K562 (cell line): ENCODE data around the gene ORAI1. TPM values are rescaled to one million over a fixed set of nuclear protein-coding genes. Genes with fewer than 3 reads are reported as not detected.

Experiments
- FOXJ3 ChIP-seq: sonication (generic); formaldehyde crosslinking; IDR thresholded peaks from 2 replicates; pipeline ENCODE4 v1.4.0; 2020; ENCODE audit warnings: mild to moderate bottlenecking, missing genetic modification reagents
- HNRNPK ChIP-seq: fragments of 200-400 bp; formaldehyde crosslinking; IDR thresholded peaks from one replicate; pipeline ENCODE4 v1.6.1; 2018; ENCODE audit warnings: mild to moderate bottlenecking, low read depth, low read length; ENCODE audit not compliant: poor library complexity, severe bottlenecking
- LARP7 ChIP-seq: fragments of 450-650 bp; IDR thresholded peaks from 2 replicates; pipeline ENCODE4 v1.6.1; 2016
- MBD2 ChIP-seq: sonication (generic); IDR thresholded peaks from 2 replicates; pipeline ENCODE4 v1.6.1; 2016; ENCODE audit warnings: low read depth, borderline replicate concordance
- MED1 ChIP-seq: sonication (generic); formaldehyde crosslinking; IDR thresholded peaks from 2 replicates; pipeline ENCODE4 v1.8.1; 2023; ENCODE audit warnings: missing genetic modification reagents, borderline replicate concordance
- RAD21 ChIP-seq, 2 experiments: fragments of 250-450 bp in 1 of 2; fragments of 450-650 bp in 1 of 2; sonication (Bioruptor Pico) in 1 of 2; formaldehyde crosslinking in 1 of 2; IDR thresholded peaks in 1 of 2; conservative IDR thresholded peaks in 1 of 2; 2 replicates each; pipeline versions ENCODE4 v1.4.0 to v1.8.0; 2020 to 2022; ENCODE audit warnings: mild to moderate bottlenecking in 2 of 2, moderate library complexity in 1 of 2
- RAD51 ChIP-seq: fragments of 450-650 bp; IDR thresholded peaks from 2 replicates; pipeline ENCODE4 v1.7.1; 2016; ENCODE audit warnings: low read depth, mild to moderate bottlenecking, borderline replicate concordance
- SRSF3 ChIP-seq: fragments of 200-400 bp; formaldehyde crosslinking; IDR thresholded peaks from 2 replicates; pipeline ENCODE4 v1.6.1; 2016; ENCODE audit warnings: mild to moderate bottlenecking, low read length, moderate library complexity; ENCODE audit not compliant: insufficient read depth
- TCFL5 ChIP-seq: fragments of 250-450 bp; sonication (Bioruptor Pico); conservative IDR thresholded peaks from 2 replicates; pipeline ENCODE4 v1.6.1; 2021; ENCODE audit warnings: mild to moderate bottlenecking, moderate library complexity, matching md5 sums
- YY1 ChIP-seq, 3 experiments: IDR thresholded peaks; 2 replicates each; pipeline ENCODE4 v1.6.1; 2011; ENCODE audit warnings: low read length in 2 of 3, mild to moderate bottlenecking in 2 of 3, moderate library complexity in 2 of 3, borderline replicate concordance in 1 of 3, control low read depth in 1 of 3, low read depth in 1 of 3; ENCODE audit not compliant: insufficient read depth in 3 of 3, insufficient replicate concordance in 2 of 3, control insufficient read depth in 1 of 3, insufficient read length in 1 of 3; ENCODE audit errors: extremely low read depth in 1 of 3
- ZNF551 ChIP-seq: fragments of 250-450 bp; sonication (Bioruptor Pico); IDR thresholded peaks from 2 replicates; pipeline ENCODE4 v1.5.0; 2021; ENCODE audit warnings: mild to moderate bottlenecking, moderate library complexity
- ZNF695 ChIP-seq: fragments of 450-650 bp; formaldehyde crosslinking; IDR thresholded peaks from 2 replicates; pipeline ENCODE4 v1.4.0; 2020; ENCODE audit warnings: mild to moderate bottlenecking, moderate library complexity
- polyA plus RNA-seq, 8 experiments: library from polyadenylated mRNA; depleted of rRNA in 4 of 8; stranded (reverse) in 5 of 8; unstranded in 3 of 8; fragments of >200 nt; fragmentation: Nextera tagmentation in 2 of 8; fragmentation: Illumina TruSeq in 1 of 8; extraction: Ambion mirVana in 2 of 8; extraction: Trizol in 1 of 8; gene quantifications; 2 replicates each; pipeline versions ENCODE4 v1.2.1 to v1.2.3, GENCODE V29; 2011 to 2014; ENCODE audit warnings: inconsistent platforms in 1 of 8, missing spikeins in 1 of 8
- total RNA-seq, 7 experiments: library from RNA; depleted of rRNA in 6 of 7; stranded (reverse); fragments of >200 nt in 6 of 7; fragmentation: Illumina TruSeq in 2 of 7; extraction: Trizol in 2 of 7; gene quantifications; 2 replicates each; pipeline versions ENCODE4 v1.2.1 to v1.2.3, GENCODE V29; 2011 to 2021; ENCODE audit warnings: low replicate concordance in 1 of 7
- TF ChIP-seq, protein P1 (sequence below), 2 experiments: fragments of 450-650 bp; formaldehyde crosslinking in 1 of 2; IDR thresholded peaks; 2 replicates each; pipeline versions ENCODE4 v1.4.0 to v1.6.1; 2014 to 2020; ENCODE audit warnings: mild to moderate bottlenecking in 2 of 2, borderline replicate concordance in 1 of 2, low read depth in 1 of 2
- TF ChIP-seq, protein P2 (sequence below), 2 experiments: fragments of 250-450 bp in 1 of 2; fragments of 450-650 bp in 1 of 2; sonication (Bioruptor Pico) in 1 of 2; IDR thresholded peaks; 2 replicates each; pipeline versions ENCODE4 v1.6.1 to v1.8.0; 2016 to 2021; ENCODE audit warnings: mild to moderate bottlenecking in 2 of 2, moderate library complexity in 2 of 2, missing compliant biosample characterization in 1 of 2, missing genetic modification characterization in 1 of 2
- TF ChIP-seq, protein P3 (sequence below): fragments of 250-450 bp; sonication (Bioruptor Pico); IDR thresholded peaks from 2 replicates; pipeline ENCODE4 v1.8.0; 2021; ENCODE audit warnings: borderline replicate concordance, mild to moderate bottlenecking, moderate library complexity; ENCODE audit not compliant: poor library complexity, severe bottlenecking

The ORAI1 gene
- total and polyA plus RNA-seq, 9 of the 15 experiments (the other 6 are each of a cell fraction or from before 2014, with no cell fraction given), result 2.6 to 23.8 (median 9.3) TPM

DNA sequence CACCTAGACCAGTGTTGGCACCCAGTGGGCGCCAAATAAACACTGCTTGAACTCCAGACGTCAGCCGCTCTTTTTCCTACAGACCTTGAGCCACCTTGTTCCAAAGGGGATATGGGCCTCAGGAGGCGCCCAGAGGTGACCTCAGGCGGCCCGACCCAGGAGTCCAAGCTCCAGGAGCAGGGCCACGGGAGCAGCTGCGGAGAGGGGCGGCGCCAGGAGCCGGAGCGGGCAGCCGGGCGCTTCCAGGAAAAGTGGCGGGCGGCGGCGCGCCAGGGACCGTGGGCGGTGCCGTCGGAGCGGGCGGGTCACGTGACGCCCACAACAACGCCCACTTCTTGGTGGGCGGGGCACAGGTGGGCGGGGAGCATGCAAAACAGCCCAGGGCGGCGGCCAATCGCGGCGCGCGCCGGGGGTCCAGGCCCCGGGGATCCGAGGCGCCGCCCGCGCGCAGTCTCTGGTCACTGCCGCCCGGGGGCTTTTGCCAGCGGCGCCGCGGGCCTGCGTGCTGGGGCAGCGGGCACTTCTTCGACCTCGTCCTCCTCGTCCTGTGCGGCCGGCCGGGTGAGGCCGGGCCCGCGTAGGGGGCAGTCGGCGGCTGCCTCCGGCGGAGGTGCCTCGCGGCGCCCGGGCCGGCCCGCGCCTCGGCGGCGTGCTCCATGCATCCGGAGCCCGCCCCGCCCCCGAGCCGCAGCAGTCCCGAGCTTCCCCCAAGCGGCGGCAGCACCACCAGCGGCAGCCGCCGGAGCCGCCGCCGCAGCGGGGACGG, at the start of gene ORAI1 (continued):
- TF ChIP-seq, protein P1, sequence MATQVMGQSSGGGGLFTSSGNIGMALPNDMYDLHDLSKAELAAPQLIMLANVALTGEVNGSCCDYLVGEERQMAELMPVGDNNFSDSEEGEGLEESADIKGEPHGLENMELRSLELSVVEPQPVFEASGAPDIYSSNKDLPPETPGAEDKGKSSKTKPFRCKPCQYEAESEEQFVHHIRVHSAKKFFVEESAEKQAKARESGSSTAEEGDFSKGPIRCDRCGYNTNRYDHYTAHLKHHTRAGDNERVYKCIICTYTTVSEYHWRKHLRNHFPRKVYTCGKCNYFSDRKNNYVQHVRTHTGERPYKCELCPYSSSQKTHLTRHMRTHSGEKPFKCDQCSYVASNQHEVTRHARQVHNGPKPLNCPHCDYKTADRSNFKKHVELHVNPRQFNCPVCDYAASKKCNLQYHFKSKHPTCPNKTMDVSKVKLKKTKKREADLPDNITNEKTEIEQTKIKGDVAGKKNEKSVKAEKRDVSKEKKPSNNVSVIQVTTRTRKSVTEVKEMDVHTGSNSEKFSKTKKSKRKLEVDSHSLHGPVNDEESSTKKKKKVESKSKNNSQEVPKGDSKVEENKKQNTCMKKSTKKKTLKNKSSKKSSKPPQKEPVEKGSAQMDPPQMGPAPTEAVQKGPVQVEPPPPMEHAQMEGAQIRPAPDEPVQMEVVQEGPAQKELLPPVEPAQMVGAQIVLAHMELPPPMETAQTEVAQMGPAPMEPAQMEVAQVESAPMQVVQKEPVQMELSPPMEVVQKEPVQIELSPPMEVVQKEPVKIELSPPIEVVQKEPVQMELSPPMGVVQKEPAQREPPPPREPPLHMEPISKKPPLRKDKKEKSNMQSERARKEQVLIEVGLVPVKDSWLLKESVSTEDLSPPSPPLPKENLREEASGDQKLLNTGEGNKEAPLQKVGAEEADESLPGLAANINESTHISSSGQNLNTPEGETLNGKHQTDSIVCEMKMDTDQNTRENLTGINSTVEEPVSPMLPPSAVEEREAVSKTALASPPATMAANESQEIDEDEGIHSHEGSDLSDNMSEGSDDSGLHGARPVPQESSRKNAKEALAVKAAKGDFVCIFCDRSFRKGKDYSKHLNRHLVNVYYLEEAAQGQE (IDR thresholded peaks at IDR 0.05; ENCODE audit: borderline replicate concordance), result peak; percentile 89
- TF ChIP-seq, protein P1 (CRISPR knock-in tag; IDR thresholded peaks at IDR 0.05; ENCODE audit: low read depth), result no peak; the same call in 1 of the 2 replicates
- TF ChIP-seq SRSF3 (no peak), TCFL5 (CRISPR knock-in tag) (no peak), FOXJ3 (no peak), RAD21 (CRISPR knock-in tag; conservative IDR thresholded peaks at IDR 0.05 in 1 of 2, IDR thresholded peaks at IDR 0.05 in 1 of 2) (peak in 1 of 2 experiments; percentile 13; a peak in 2 of 4 replicates), YY1 (IDR thresholded peaks at IDR 0.05; ENCODE audit: borderline replicate concordance in 1 of 3, control insufficient read depth in 1 of 3, extremely low read depth in 1 of 3, insufficient read depth in 3 of 3, insufficient read length in 1 of 3, insufficient replicate concordance in 2 of 3, low read depth in 1 of 3, low read length in 2 of 3) (peak in 2 of 3 experiments; percentile 48 to 55), ZNF551 (no peak), ZNF695 (CRISPR knock-in tag) (no peak), LARP7 (no peak), MBD2 (no peak), RAD51 (peak; percentile 97), HNRNPK (no peak), MED1 (CRISPR knock-in tag) (no peak)
- TF ChIP-seq, protein P2, sequence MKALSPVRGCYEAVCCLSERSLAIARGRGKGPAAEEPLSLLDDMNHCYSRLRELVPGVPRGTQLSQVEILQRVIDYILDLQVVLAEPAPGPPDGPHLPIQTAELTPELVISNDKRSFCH (CRISPR knock-in tag; IDR thresholded peaks at IDR 0.05), result no peak
- TF ChIP-seq, protein P2 (tag; IDR thresholded peaks at IDR 0.05), result no peak
- TF ChIP-seq, protein P3, sequence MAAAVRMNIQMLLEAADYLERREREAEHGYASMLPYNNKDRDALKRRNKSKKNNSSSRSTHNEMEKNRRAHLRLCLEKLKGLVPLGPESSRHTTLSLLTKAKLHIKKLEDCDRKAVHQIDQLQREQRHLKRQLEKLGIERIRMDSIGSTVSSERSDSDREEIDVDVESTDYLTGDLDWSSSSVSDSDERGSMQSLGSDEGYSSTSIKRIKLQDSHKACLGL (CRISPR knock-in tag), result no peak
